Muscle layer of colon (tissue), 2 donors: Measurements from ENCODE around the gene OR10AD1.
"Not testable (repeated sequence)": the region's sequence is repeated elsewhere in the genome, so short reads cannot be mapped to it uniquely, and the experiment has no call there.

ENCODE experiments used
- H3K27ac ChIP-seq: one replicate; pipeline ENCODE4 v1.7.0; 2013; ENCODE audit warnings: low read depth, mild to moderate bottlenecking, low read length, moderate library complexity
- H3K27me3 ChIP-seq, 2 donors: one replicate each; pipeline ENCODE4 v1.7.0; 2013; ENCODE audit warnings: low read length in 2 of 2, mild to moderate bottlenecking in 2 of 2; ENCODE audit not compliant: insufficient read depth in 2 of 2, control insufficient read depth in 1 of 2
- H3K36me3 ChIP-seq: one replicate; pipeline ENCODE4 v1.7.0; 2013; ENCODE audit warnings: mild to moderate bottlenecking, low read length; ENCODE audit not compliant: insufficient read depth
- H3K4me1 ChIP-seq: one replicate; pipeline ENCODE4 v1.7.0; 2013; ENCODE audit warnings: mild to moderate bottlenecking, low read length; ENCODE audit not compliant: insufficient read depth
- H3K4me3 ChIP-seq, 2 donors: one replicate each; pipeline ENCODE4 v1.7.0; 2013; ENCODE audit warnings: low read length in 2 of 2, low read depth in 1 of 2, mild to moderate bottlenecking in 1 of 2, moderate library complexity in 1 of 2
- H3K9ac ChIP-seq: one replicate; pipeline ENCODE4 v1.7.0; 2013; ENCODE audit warnings: low read length
- H3K9me3 ChIP-seq: one replicate; pipeline ENCODE4 v1.7.0; 2013; ENCODE audit warnings: mild to moderate bottlenecking, low read length
- donor health status: abdominal sarcoma.
- donor health status: Adenocarcinoma of cecum.

The OR10AD1 gene

DNA sequence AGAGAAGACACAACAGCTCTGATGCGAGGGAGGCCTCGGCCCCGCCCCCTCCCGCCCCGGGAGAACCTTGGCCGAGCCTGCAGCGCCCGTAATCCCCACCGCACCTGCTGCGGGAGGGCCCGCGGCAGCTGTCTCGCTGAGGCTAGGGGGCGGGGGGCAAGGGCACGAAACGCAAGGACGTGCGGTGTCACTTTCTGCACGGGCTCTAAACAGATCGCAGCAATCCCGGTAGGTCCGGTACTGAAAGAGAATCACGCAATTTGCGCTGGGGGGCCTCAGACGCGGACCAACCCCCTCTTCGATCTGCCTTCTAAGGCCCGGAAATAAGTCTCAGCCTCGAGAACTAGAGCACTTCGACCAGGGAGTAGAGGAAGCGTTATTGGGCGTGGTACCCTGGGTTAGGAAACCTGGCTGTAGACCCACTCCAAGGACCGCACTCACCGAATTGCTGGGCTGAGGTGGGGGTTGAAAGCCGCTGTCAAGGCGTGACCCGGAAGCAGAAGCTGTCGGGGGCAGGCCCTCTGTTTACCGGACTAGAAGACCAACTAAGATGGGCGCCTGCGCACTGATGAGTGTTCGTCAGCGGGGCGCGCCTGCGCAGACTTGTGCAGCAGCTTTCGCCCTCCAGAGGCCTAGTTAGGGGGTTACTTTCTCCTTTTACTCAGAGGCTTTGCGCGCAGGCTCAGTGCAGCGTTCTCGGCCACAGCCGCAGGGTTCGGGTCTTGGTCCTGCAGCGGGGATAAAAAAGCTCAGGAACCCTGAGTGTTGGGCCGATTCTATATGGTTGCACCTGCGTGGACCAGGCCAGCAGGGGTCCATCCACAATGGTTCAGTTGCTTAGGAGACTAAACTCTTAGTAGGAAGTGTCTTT is 45.8 kb downstream of the OR10AD1 start, which contains the start of gene ASB8:
Gene ASB8 (minus strand): TSS at position 498 of the 871 bp plus-strand sequence. CDS start 4,019 bp downstream, outside the sequence.
- H3K4me1 ChIP-seq = no peaks in the 10 kb centered on the region
- H3K27me3 ChIP-seq = no peaks in the 10 kb centered on the region
- peak within 1 kb of the TSS; percentile 76 for H3K9ac ChIP-seq
- peak within 1 kb of the TSS; percentile 75 to 99 for H3K4me3 ChIP-seq
- H3K27ac ChIP-seq = peak within 1 kb of the TSS; percentile 76
- no peaks in the 10 kb centered on the region for H3K9me3 ChIP-seq
- H3K36me3 ChIP-seq = peaks cover 11% of the 10 kb centered on the region

- Histone ChIP-seq H3K4me3 (peak overlapping the region; percentile 75 to 99), H3K9me3 (no peaks in the 10 kb centered on the region), H3K36me3 (peaks cover 17% of the 10 kb centered on the region), H3K9ac (peak overlapping the region; percentile 76), H3K27me3 (no peaks in the 10 kb centered on the region), H3K4me1 (no peaks in the 10 kb centered on the region), H3K27ac (peak overlapping the region; percentile 76)
Observed at GRCh38 chr12:48156652-48157017, 46.5 kb downstream of the OR10AD1 start.

GRCh38 chr12:48155786-48156185 is 47.3 kb downstream of the OR10AD1 start:
- H3K9ac ChIP-seq, H3K27me3 ChIP-seq, H3K4me1 ChIP-seq, H3K9me3 ChIP-seq, H3K4me3 ChIP-seq, H3K27ac ChIP-seq: not testable (repeated sequence)
- H3K36me3 ChIP-seq = peaks cover 26% of the 10 kb centered on the region
